Memory B cell (primary cell): ENCODE measurements around the gene CCL8.
A peak's percentile ranks its signal among the peaks of the same experiment; 100 is the strongest.

Source experiments
- ATAC-seq: fragments of 150-1000 bp; cut with Tn5 transposase; 2 replicates; pipeline ENCODE4 v1.10.0; 2021; ENCODE audit warnings: low read depth, mild to moderate bottlenecking, moderate library complexity
- DNase-seq, 2 donors: peaks; one replicate each; pipeline ENCODE4 v3.0.0; 2022; ENCODE audit warnings: low spot score in 2 of 2
- H3K27ac Mint-ChIP-seq: one replicate; pipeline ENCODE4 v1.8.0; 2022; ENCODE audit warnings: mild to moderate bottlenecking, moderate library complexity, mixed read lengths
- H3K27me3 Mint-ChIP-seq: one replicate; pipeline ENCODE4 v1.8.0; 2022; ENCODE audit warnings: mixed read lengths
- H3K36me3 Mint-ChIP-seq: one replicate; pipeline ENCODE4 v1.8.0; 2022; ENCODE audit warnings: mild to moderate bottlenecking, mixed read lengths
- H3K4me1 Mint-ChIP-seq: one replicate; pipeline ENCODE4 v1.8.0; 2022; ENCODE audit warnings: mixed read lengths
- H3K4me3 Mint-ChIP-seq: one replicate; pipeline ENCODE4 v1.8.0; 2022; ENCODE audit warnings: mild to moderate bottlenecking, moderate library complexity, mixed read lengths
- H3K9me3 Mint-ChIP-seq: one replicate; pipeline ENCODE4 v1.8.0; 2022; ENCODE audit warnings: mixed read lengths

CCL8 gene

GRCh38 chr17:34341916-34342315, 22.7 kb downstream of the CCL8 start:
- ATAC-seq: no peak
- no peak overlapping the region for H3K4me3 Mint-ChIP-seq
- H3K36me3 Mint-ChIP-seq: no peaks in the 10 kb centered on the region
- H3K4me1 Mint-ChIP-seq: no peaks in the 10 kb centered on the region
- no peak for DNase-seq
- H3K27me3 Mint-ChIP-seq: peaks cover 18% of the 10 kb centered on the region
- H3K27ac Mint-ChIP-seq: no peak overlapping the region
- H3K9me3 Mint-ChIP-seq: no peaks in the 10 kb centered on the region

GRCh38 chr17:34347063-34347462, 27.8 kb downstream of the CCL8 start:
- ATAC-seq: no peak
- no peak for DNase-seq
- Mint-ChIP-seq H3K4me1 (no peaks in the 10 kb centered on the region), H3K9me3 (no peaks in the 10 kb centered on the region), H3K27ac (no peak overlapping the region), H3K27me3 (peaks cover 8% of the 10 kb centered on the region), H3K36me3 (no peaks in the 10 kb centered on the region), H3K4me3 (no peak overlapping the region)

GRCh38 chr17:34349751-34350150, 30.5 kb downstream of the CCL8 start:
- H3K9me3 Mint-ChIP-seq: peaks cover 4% of the 10 kb centered on the region
- no peak for ATAC-seq
- H3K27ac Mint-ChIP-seq: no peak overlapping the region
- no peak for DNase-seq
- no peaks in the 10 kb centered on the region for H3K4me1 Mint-ChIP-seq
- no peak overlapping the region for H3K4me3 Mint-ChIP-seq
- peaks cover 2% of the 10 kb centered on the region for H3K36me3 Mint-ChIP-seq
- H3K27me3 Mint-ChIP-seq: peaks cover 10% of the 10 kb centered on the region

- Mint-ChIP-seq H3K9me3 (peaks cover 4% of the 10 kb centered on the region), H3K4me1 (no peaks in the 10 kb centered on the region), H3K27ac (no peak overlapping the region), H3K36me3 (peaks cover 2% of the 10 kb centered on the region), H3K4me3 (no peak overlapping the region), H3K27me3 (peaks cover 9% of the 10 kb centered on the region)
- no peak for DNase-seq
- ATAC-seq: no peak
Measured at GRCh38 chr17:34351096-34351495, 31.9 kb downstream of the CCL8 start.

- DNase-seq: no peak
- Mint-ChIP-seq H3K9me3 (peaks cover 4% of the 10 kb centered on the region), H3K36me3 (peaks cover 2% of the 10 kb centered on the region), H3K27me3 (peaks cover 9% of the 10 kb centered on the region), H3K27ac (no peak overlapping the region), H3K4me1 (no peaks in the 10 kb centered on the region), H3K4me3 (no peak overlapping the region)
- no peak for ATAC-seq
Measured at GRCh38 chr17:34352191-34352590, 33.0 kb downstream of the CCL8 start.

DNA sequence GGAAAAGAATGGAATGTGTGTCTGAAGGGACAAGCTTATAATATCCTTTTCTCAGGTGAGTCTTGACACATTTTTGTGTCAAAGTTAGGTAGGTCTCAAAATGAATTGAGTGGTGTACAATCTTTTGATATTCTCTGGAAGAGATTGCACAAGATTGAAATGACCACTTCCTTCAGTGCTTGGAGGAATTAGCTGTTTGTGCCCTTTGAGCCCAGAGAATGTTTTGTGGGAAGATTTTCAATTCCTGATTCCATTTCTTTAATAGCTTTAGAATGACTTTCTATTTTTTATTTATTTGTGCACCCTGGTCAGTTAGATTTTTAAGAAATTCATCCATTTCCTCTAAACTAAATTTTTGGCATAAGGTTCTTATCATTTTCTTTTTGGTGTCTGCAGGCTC, 35.4 kb downstream of the CCL8 start:
- peaks cover 2% of the 10 kb centered on the region for H3K36me3 Mint-ChIP-seq
- DNase-seq (no peak), ATAC-seq (no peak)
- H3K27me3 Mint-ChIP-seq: peaks cover 10% of the 10 kb centered on the region
- no peak overlapping the region for H3K4me3 Mint-ChIP-seq
- H3K27ac Mint-ChIP-seq: no peak overlapping the region
- H3K4me1 Mint-ChIP-seq: no peaks in the 10 kb centered on the region
- H3K9me3 Mint-ChIP-seq: peaks cover 4% of the 10 kb centered on the region

DNA sequence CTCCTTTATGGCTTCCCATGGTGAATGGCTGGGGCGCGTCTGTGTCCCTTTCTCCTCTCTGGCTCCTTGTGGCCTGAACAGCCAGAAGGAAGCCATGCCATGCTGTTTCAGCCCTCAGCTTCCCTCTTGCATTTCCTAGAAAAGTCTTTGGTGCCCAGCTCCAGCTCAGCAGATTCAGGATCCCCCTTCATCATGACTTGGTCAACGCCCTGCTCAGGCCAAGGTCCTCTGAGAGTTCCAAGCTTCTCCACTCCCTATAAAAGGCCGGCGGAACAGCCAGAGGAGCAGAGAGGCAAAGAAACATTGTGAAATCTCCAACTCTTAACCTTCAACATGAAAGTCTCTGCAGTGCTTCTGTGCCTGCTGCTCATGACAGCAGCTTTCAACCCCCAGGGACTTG, 37.0 kb downstream of the CCL8 start, which contains the start of gene CCL13:
Gene CCL13, plus strand, starts transcription at position 287 of the 400 bp plus-strand sequence. Its CDS starts 47 bp downstream, at position 334.
- Mint-ChIP-seq H3K27ac (no peak within 1 kb of the TSS), H3K27me3 (peaks cover 8% of the 10 kb centered on the region), H3K9me3 (peaks cover 4% of the 10 kb centered on the region), H3K36me3 (peaks cover 2% of the 10 kb centered on the region), H3K4me3 (no peak within 1 kb of the TSS), H3K4me1 (no peaks in the 10 kb centered on the region)
- no peak for ATAC-seq
- no peak for DNase-seq

DNA sequence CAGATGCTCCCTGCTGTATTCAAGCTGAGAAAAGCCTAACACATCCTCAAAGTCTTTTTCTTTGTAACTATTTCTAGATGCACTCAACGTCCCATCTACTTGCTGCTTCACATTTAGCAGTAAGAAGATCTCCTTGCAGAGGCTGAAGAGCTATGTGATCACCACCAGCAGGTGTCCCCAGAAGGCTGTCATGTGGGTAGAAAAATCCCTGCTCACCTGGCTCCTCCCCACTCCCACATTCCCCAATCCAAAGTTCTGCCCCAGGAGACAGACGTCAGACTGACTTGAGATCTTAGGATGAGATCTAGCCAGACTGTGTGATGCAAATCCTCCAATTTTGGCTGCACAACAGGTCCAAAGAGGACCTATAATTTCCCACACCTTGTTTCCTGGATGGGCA, 38.2 kb downstream of the CCL8 start:
- peaks cover 4% of the 10 kb centered on the region for H3K9me3 Mint-ChIP-seq
- no peak overlapping the region for H3K27ac Mint-ChIP-seq
- DNase-seq: no peak
- H3K4me3 Mint-ChIP-seq: no peak overlapping the region
- H3K4me1 Mint-ChIP-seq: no peaks in the 10 kb centered on the region
- ATAC-seq: no peak
- peaks cover 2% of the 10 kb centered on the region for H3K36me3 Mint-ChIP-seq
- H3K27me3 Mint-ChIP-seq: peaks cover 8% of the 10 kb centered on the region

- Mint-ChIP-seq H3K27me3 (peaks cover 13% of the 10 kb centered on the region), H3K4me3 (no peak overlapping the region), H3K36me3 (peaks cover 2% of the 10 kb centered on the region), H3K27ac (no peak overlapping the region), H3K9me3 (peaks cover 4% of the 10 kb centered on the region), H3K4me1 (no peaks in the 10 kb centered on the region)
- no peak for DNase-seq
- no peak for ATAC-seq
Measured at GRCh38 chr17:34358631-34359030, 39.4 kb downstream of the CCL8 start.

- Mint-ChIP-seq H3K4me3 (no peak overlapping the region), H3K9me3 (no peaks in the 10 kb centered on the region), H3K27me3 (peaks cover 15% of the 10 kb centered on the region), H3K27ac (no peak overlapping the region), H3K36me3 (no peaks in the 10 kb centered on the region), H3K4me1 (peaks cover 12% of the 10 kb centered on the region)
- DNase-seq (no peak), ATAC-seq (no peak)
Measured at GRCh38 chr17:34360601-34361270, 41.5 kb downstream of the CCL8 start.

DNA sequence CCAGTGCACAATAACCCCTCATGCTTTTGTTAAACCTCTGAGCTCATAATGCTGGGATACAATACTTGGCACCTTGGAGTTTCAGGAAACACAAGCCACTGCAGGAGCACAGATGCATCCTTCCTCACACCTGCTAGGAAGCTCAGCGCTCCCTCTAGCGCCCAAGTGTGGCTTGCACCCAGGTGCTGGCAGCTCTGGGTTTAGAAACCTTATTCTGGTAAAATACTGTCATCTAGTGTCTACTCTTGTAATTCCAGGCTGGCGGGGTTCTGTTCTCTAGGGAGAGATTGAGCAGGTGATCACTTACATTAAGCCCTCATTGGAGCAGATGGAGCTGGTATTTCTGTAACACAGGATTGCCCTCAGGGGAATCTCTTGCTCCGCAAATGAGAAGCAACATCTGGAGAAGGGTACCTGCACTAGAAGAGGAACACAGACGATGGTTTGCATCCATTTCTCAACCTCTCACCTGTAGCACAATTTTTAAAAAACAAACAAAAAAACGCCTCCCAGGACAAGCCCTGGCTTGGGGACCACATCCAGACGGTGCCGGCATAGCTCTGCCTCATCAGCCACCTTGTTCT, 42.3 kb downstream of the CCL8 start:
- no peak overlapping the region for H3K4me3 Mint-ChIP-seq
- H3K27me3 Mint-ChIP-seq: peaks cover 15% of the 10 kb centered on the region
- peak; percentile 70 to 74 for DNase-seq
- H3K36me3 Mint-ChIP-seq: no peaks in the 10 kb centered on the region
- H3K4me1 Mint-ChIP-seq: peaks cover 12% of the 10 kb centered on the region
- H3K27ac Mint-ChIP-seq: no peak overlapping the region
- no peaks in the 10 kb centered on the region for H3K9me3 Mint-ChIP-seq
- ATAC-seq: peak; percentile 94

DNA sequence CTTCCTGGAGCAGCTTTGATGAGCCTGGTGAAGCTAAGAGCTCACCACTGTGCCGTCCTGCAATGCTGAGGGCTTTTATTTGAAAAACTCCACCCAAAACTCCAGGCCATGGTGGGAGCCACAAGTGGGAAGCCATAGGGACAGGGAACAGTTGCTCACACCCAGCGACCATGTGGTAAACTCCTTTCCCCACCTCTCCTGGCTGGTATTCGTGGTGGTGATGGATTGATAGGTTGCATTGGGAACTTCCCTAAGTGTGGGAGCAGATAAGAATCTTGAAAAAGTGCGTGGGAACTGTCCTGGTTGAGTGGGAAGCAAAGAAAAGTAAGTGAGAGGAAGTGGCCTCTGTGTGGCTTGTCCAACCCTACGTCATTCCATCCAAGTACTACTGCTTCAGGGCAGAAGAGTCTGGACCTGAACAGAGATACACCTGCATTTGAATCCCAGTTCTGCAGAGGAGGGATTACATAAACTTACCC, 44.0 kb downstream of the CCL8 start, which contains the start of gene CCL1:
Gene CCL1, minus strand, starts transcription at position 51 of the 479 bp plus-strand sequence. CDS start 72 bp downstream, outside the sequence.
- H3K4me1 Mint-ChIP-seq: peaks cover 12% of the 10 kb centered on the region
- peaks cover 15% of the 10 kb centered on the region for H3K27me3 Mint-ChIP-seq
- no peaks in the 10 kb centered on the region for H3K36me3 Mint-ChIP-seq
- ATAC-seq (no peak), DNase-seq (no peak)
- H3K9me3 Mint-ChIP-seq: no peaks in the 10 kb centered on the region
- H3K27ac Mint-ChIP-seq: no peak within 1 kb of the TSS
- no peak within 1 kb of the TSS for H3K4me3 Mint-ChIP-seq

DNA sequence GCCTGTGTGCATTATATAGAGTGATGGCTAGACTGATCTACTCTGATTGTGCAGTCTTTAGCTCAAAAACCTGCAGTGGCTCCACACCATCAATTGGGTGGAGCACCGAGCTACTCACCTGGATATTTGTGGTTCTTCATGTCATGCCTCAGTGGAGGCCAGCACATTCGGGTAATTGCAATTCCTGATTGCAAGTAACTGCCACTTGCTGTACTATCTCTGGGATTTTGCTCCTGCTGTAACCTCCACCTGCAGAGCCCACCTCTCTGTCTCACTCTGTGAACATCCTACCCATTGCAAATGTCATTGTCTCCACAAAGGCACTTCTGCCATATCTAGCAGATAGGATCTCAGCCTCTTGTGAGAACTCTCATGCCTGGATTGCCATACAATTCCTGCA, 45.5 kb downstream of the CCL8 start:
- Mint-ChIP-seq H3K4me1 (peaks cover 12% of the 10 kb centered on the region), H3K36me3 (no peaks in the 10 kb centered on the region), H3K27ac (no peak overlapping the region), H3K4me3 (no peak overlapping the region), H3K27me3 (peaks cover 13% of the 10 kb centered on the region), H3K9me3 (no peaks in the 10 kb centered on the region)
- no peak for DNase-seq
- ATAC-seq: no peak

DNA sequence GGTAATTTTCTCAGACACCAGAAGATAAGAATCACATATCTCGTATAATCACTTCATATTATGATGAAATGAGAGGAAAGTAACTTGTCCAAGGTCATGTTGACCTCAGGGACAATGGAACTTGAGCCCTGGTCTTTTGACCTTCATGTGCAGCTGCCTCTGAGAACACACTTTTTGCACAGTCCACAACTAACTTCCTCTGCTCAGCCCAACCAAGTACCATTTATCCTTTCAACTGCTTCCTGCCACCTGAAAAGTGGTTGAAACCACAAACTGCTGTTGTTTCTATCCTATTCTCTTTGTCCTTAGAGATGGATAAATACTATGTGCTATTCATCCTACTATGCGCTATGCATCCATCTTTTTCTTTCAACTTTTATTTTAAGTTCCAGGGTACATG, 46.1 kb downstream of the CCL8 start:
- ATAC-seq (no peak), DNase-seq (no peak)
- H3K4me1 Mint-ChIP-seq: peaks cover 12% of the 10 kb centered on the region
- no peaks in the 10 kb centered on the region for H3K36me3 Mint-ChIP-seq
- H3K9me3 Mint-ChIP-seq: no peaks in the 10 kb centered on the region
- H3K27me3 Mint-ChIP-seq: peaks cover 13% of the 10 kb centered on the region
- H3K27ac Mint-ChIP-seq: no peak overlapping the region
- no peak overlapping the region for H3K4me3 Mint-ChIP-seq

DNA sequence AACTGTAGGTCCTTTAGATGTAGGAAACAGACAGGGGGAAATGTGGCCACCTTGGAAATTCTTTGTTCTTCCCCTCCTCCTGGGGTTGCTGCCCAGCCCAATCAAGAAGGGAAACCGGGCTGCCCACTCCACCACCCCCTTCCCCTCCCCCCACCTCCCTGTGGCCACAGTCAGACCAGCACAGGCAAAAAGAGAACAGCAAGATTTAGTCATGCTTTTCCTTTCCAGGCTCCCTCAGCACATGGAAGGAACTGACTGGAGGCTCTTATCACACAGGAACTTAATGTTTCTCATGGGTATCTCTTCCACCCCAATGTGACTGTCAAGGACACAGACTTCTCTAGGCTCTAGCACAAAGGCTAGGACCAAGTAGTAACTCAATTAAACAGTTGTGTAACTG, 46.8 kb downstream of the CCL8 start:
- Mint-ChIP-seq H3K36me3 (no peaks in the 10 kb centered on the region), H3K4me1 (peaks cover 15% of the 10 kb centered on the region), H3K27me3 (peaks cover 13% of the 10 kb centered on the region), H3K4me3 (no peak overlapping the region), H3K9me3 (no peaks in the 10 kb centered on the region), H3K27ac (no peak overlapping the region)
- no peak for ATAC-seq
- DNase-seq: no peak
